SH-SY5Y (cell line): Measurements from ENCODE around the gene RAMP1.
A peak's percentile ranks its signal among the peaks of the same experiment; 100 is the strongest.

Experiments
- GATA2 ChIP-seq: IDR thresholded peaks from 2 replicates; pipeline ENCODE4 v1.6.1; 2011; ENCODE audit warnings: mild to moderate bottlenecking, low read depth, low read length
- GATA3 ChIP-seq: IDR thresholded peaks from 2 replicates; pipeline ENCODE4 v1.6.1; 2011; ENCODE audit warnings: low read depth, mild to moderate bottlenecking, low read length, moderate library complexity

- TF ChIP-seq GATA3 (peak; percentile 89), GATA2 (peak; percentile 77)
These were observed 41.4 kb upstream of the RAMP1 start for GRCh38 chr2:237818066-237818473.
